SK-N-SH treated with all-trans-retinoic acid at 6 μM for 48 hours (cell line): ENCODE results near the gene C9orf40.

ENCODE experiments used
- ARNTL ChIP-seq: fragments of 450-650 bp; formaldehyde crosslinking; IDR thresholded peaks from 2 replicates; pipeline ENCODE4 v1.5.0; 2020; ENCODE audit warnings: low read depth, mild to moderate bottlenecking, moderate library complexity, borderline replicate concordance
- CREB5 ChIP-seq: fragments of 250-450 bp; sonication (Bioruptor Pico); IDR thresholded peaks from 2 replicates; pipeline ENCODE4 v1.5.1; 2020; ENCODE audit warnings: low read depth, mild to moderate bottlenecking, moderate library complexity
- CSRNP3 ChIP-seq: fragments of 250-450 bp; sonication (Bioruptor Pico); IDR thresholded peaks from 2 replicates; pipeline ENCODE4 v1.5.1; 2021; ENCODE audit warnings: mild to moderate bottlenecking, moderate library complexity
- PATZ1 ChIP-seq: fragments of 250-450 bp; sonication (Bioruptor Pico); IDR thresholded peaks from 2 replicates; pipeline ENCODE4 v1.8.0; 2020; ENCODE audit warnings: mild to moderate bottlenecking, moderate library complexity, borderline replicate concordance
- PPARA ChIP-seq: fragments of 250-450 bp; sonication (Bioruptor Pico); IDR thresholded peaks from 2 replicates; pipeline ENCODE4 v1.5.0; 2020; ENCODE audit warnings: mild to moderate bottlenecking, borderline replicate concordance
- RARB ChIP-seq: fragments of 250-450 bp; sonication (Bioruptor Pico); IDR thresholded peaks from 2 replicates; pipeline ENCODE4 v1.8.0; 2021; ENCODE audit warnings: mild to moderate bottlenecking, moderate library complexity
- SNAI2 ChIP-seq: fragments of 250-450 bp; sonication (Bioruptor Pico); IDR thresholded peaks from 2 replicates; pipeline ENCODE4 v1.5.0; 2020; ENCODE audit warnings: mild to moderate bottlenecking, moderate library complexity
- TOX ChIP-seq: fragments of 250-450 bp; sonication (Bioruptor Pico); IDR thresholded peaks from 2 replicates; pipeline ENCODE4 v1.8.0; 2021; ENCODE audit warnings: mild to moderate bottlenecking, moderate library complexity, borderline replicate concordance
- TSHZ2 ChIP-seq: fragments of 250-450 bp; sonication (Bioruptor Pico); IDR thresholded peaks from 2 replicates; pipeline ENCODE4 v1.5.0; 2020; ENCODE audit warnings: mild to moderate bottlenecking, moderate library complexity
- ZNF70 ChIP-seq: fragments of 450-650 bp; formaldehyde crosslinking; IDR thresholded peaks from 2 replicates; pipeline ENCODE4 v1.5.0; 2020; ENCODE audit warnings: mild to moderate bottlenecking, moderate library complexity
- ZNF8 ChIP-seq: fragments of 450-650 bp; formaldehyde crosslinking; IDR thresholded peaks from 2 replicates; pipeline ENCODE4 v1.5.0; 2020; ENCODE audit warnings: mild to moderate bottlenecking, moderate library complexity

GRCh38 chr9:74975538-74975937 lies 22.8 kb upstream of the C9orf40 start:
- no peak for TF ChIP-seq CSRNP3 (CRISPR knock-in tag)
- no peak for TF ChIP-seq RARB (CRISPR knock-in tag)
- TF ChIP-seq TSHZ2 (CRISPR knock-in tag) = no peak
- no peak for TF ChIP-seq ZNF8 (CRISPR knock-in tag)
- no peak for TF ChIP-seq PPARA (CRISPR knock-in tag)
- no peak for TF ChIP-seq PATZ1 (CRISPR knock-in tag)
- TF ChIP-seq ARNTL (CRISPR knock-in tag) = no peak
- no peak for TF ChIP-seq ZNF70 (CRISPR knock-in tag)
- no peak for TF ChIP-seq SNAI2 (CRISPR knock-in tag)
- TF ChIP-seq CREB5 = no peak
- no peak for TF ChIP-seq TOX (CRISPR knock-in tag)
